H1 (cell line): Measurements from ENCODE around the gene ISL2. TPM values are rescaled to one million over a fixed set of nuclear protein-coding genes. Genes with fewer than 3 reads are reported as not detected.
A peak's percentile ranks its signal among the peaks of the same experiment; 100 is the strongest.

Experiments
- CTCF ChIA-PET: fragments of 300-600 bp; sonication (Branson Sonifier 250); formaldehyde crosslinking; loops from one replicate; lab custom pipeline; 2021; ENCODE audit not compliant: partially characterized antibody; lab: Charles Lee
- POLR2A ChIA-PET: fragments of 300-600 bp; sonication (Branson Sonifier 250); formaldehyde crosslinking; loops from one replicate; lab custom pipeline; 2021; ENCODE audit warnings: inconsistent platforms; ENCODE audit not compliant: partially characterized antibody; lab: Charles Lee
- DNase-seq, 2 experiments: peaks; one replicate each; pipeline versions ENCODE4 v3.0.0 to v3.0.0-alpha.2; 2010 to 2022; ENCODE audit warnings: low spot score in 2 of 2, low read depth in 1 of 2, mixed read lengths in 1 of 2
- FAIRE-seq: peaks from 2 replicates; lab custom pipeline; 2011; peaks lifted over from hg19 to GRCh38; lab: Jason Lieb, UNC
- H2AFZ ChIP-seq: 2 replicates; pipeline ENCODE4 v1.8.1; 2012; ENCODE audit warnings: low read length, inconsistent platforms
- H2AK5ac ChIP-seq: 2 replicates; pipeline ENCODE4 v1.6.1; 2013; ENCODE audit warnings: low read depth, low read length
- H2BK120ac ChIP-seq: replicated peaks from 2 replicates; pipeline ENCODE3; 2013; ENCODE audit warnings: low read depth, low read length, inconsistent platforms
- H2BK12ac ChIP-seq: 2 replicates; pipeline ENCODE4 v1.6.1; 2013; ENCODE audit warnings: low read depth, low read length
- H2BK15ac ChIP-seq: 2 replicates; pipeline ENCODE4 v1.6.1; 2013; ENCODE audit warnings: low read length
- H2BK20ac ChIP-seq: 2 replicates; pipeline ENCODE4 v1.6.1; 2013; ENCODE audit warnings: low read length
- H2BK5ac ChIP-seq: 2 replicates; pipeline ENCODE4 v1.6.1; 2013; ENCODE audit warnings: low read depth, low read length
- H3K14ac ChIP-seq: 2 replicates; pipeline ENCODE4 v1.6.1; 2013; ENCODE audit warnings: inconsistent platforms; ENCODE audit not compliant: insufficient read length
- H3K18ac ChIP-seq: 2 replicates; pipeline ENCODE4 v1.6.1; 2013; ENCODE audit warnings: low read length; ENCODE audit errors: extremely low read depth
- H3K23ac ChIP-seq: 2 replicates; pipeline ENCODE4 v1.6.1; 2013; ENCODE audit warnings: inconsistent platforms; ENCODE audit not compliant: insufficient read length
- H3K23me2 ChIP-seq: 2 replicates; pipeline ENCODE4 v1.6.1; 2013; ENCODE audit warnings: low read depth, low read length
- H3K27ac ChIP-seq: 2 replicates; pipeline ENCODE4 v1.6.1; 2011; ENCODE audit warnings: low read depth, low read length, inconsistent platforms
- H3K27me3 ChIP-seq, 4 experiments: replicated peaks in 1 of 4; 1 replicate in 1 of 4; 2 replicates in 3 of 4; pipeline versions ENCODE4 v1.6.1 to v1.8.1; 2011 to 2013; ENCODE audit warnings: low read length in 3 of 4, mild to moderate bottlenecking in 3 of 4, inconsistent platforms in 2 of 4, mixed read lengths in 2 of 4, moderate library complexity in 1 of 4; ENCODE audit not compliant: control insufficient read depth in 3 of 4, insufficient read depth in 3 of 4; ENCODE audit errors: extremely low read depth in 1 of 4
- H3K36me3 ChIP-seq, 4 experiments: 2 replicates each; pipeline versions ENCODE4 v1.6.1 to v1.8.1; 2011 to 2013; ENCODE audit warnings: mild to moderate bottlenecking in 4 of 4, low read length in 3 of 4, moderate library complexity in 2 of 4, control low read depth in 1 of 4, inconsistent platforms in 1 of 4; ENCODE audit not compliant: insufficient read depth in 4 of 4, control insufficient read depth in 2 of 4
- H3K4ac ChIP-seq: replicated peaks from 2 replicates; pipeline ENCODE3; 2013; ENCODE audit warnings: low read length, low read depth, mixed read lengths, inconsistent platforms; ENCODE audit not compliant: insufficient read length
- H3K4me1 ChIP-seq, 4 experiments: replicated peaks in 1 of 4; 1 replicate in 1 of 4; 2 replicates in 3 of 4; pipeline versions ENCODE4 v1.6.1 to v1.8.1; 2011 to 2013; ENCODE audit warnings: low read length in 3 of 4, inconsistent platforms in 2 of 4, mixed read lengths in 1 of 4; ENCODE audit not compliant: insufficient read depth in 4 of 4, control insufficient read depth in 3 of 4
- H3K4me2 ChIP-seq, 2 experiments: 2 replicates each; pipeline versions ENCODE4 v1.6.1 to v1.8.1; 2011 to 2013; ENCODE audit warnings: low read depth in 2 of 2, low read length in 2 of 2, control low read depth in 1 of 2, inconsistent platforms in 1 of 2, mild to moderate bottlenecking in 1 of 2; ENCODE audit not compliant: insufficient read depth in 1 of 2
- H3K4me3 ChIP-seq, 4 experiments: fragments of 200-600, 300-600 bp in 1 of 4; sonication (generic), shearing (Covaris generic), sonication (Bioruptor Twin) in 1 of 4; 2 replicates each; pipeline versions ENCODE4 v1.5.1 to v1.8.1; 2011 to 2016; ENCODE audit warnings: low read length in 4 of 4, low read depth in 3 of 4, control low read depth in 2 of 4, inconsistent platforms in 2 of 4, mild to moderate bottlenecking in 2 of 4, mixed read lengths in 1 of 4, moderate library complexity in 1 of 4; ENCODE audit not compliant: insufficient read depth in 2 of 4; ENCODE audit errors: extremely low read depth in 1 of 4
- H3K56ac ChIP-seq: replicated peaks from 2 replicates; pipeline ENCODE3; 2013; ENCODE audit warnings: low read depth, mild to moderate bottlenecking, mixed read lengths, low read length, inconsistent platforms; ENCODE audit not compliant: insufficient read length
- H3K79me1 ChIP-seq: 2 replicates; pipeline ENCODE4 v1.6.1; 2013; ENCODE audit warnings: low read depth, low read length, control low read depth
- H3K79me2 ChIP-seq, 2 experiments: 2 replicates each; pipeline versions ENCODE4 v1.6.1 to v1.8.1; 2012 to 2013; ENCODE audit warnings: low read length in 2 of 2, mild to moderate bottlenecking in 2 of 2, inconsistent platforms in 1 of 2; ENCODE audit not compliant: insufficient read depth in 2 of 2, control insufficient read depth in 1 of 2
- H3K9ac ChIP-seq, 4 experiments: replicated peaks in 1 of 4; 1 replicate in 1 of 4; 2 replicates in 3 of 4; pipeline versions ENCODE4 v1.6.1 to v1.8.1; 2011 to 2013; ENCODE audit warnings: low read depth in 3 of 4, low read length in 3 of 4, control low read depth in 2 of 4, mild to moderate bottlenecking in 2 of 4, moderate library complexity in 2 of 4, inconsistent platforms in 1 of 4; ENCODE audit errors: extremely low read depth in 1 of 4
- H3K9me3 ChIP-seq, 2 experiments: 2 replicates each; pipeline versions ENCODE4 v1.6.1 to v1.8.1; 2012 to 2013; ENCODE audit warnings: mild to moderate bottlenecking in 2 of 2, moderate library complexity in 2 of 2, control low read depth in 1 of 2, inconsistent platforms in 1 of 2, low read depth in 1 of 2, low read length in 1 of 2, mixed read lengths in 1 of 2; ENCODE audit not compliant: insufficient read depth in 2 of 2
- H4K20me1 ChIP-seq, 2 experiments: replicated peaks in 1 of 2; 2 replicates each; pipeline versions ENCODE3 to v1.8.1; 2011 to 2013; ENCODE audit warnings: inconsistent platforms in 2 of 2, low read length in 2 of 2, mild to moderate bottlenecking in 1 of 2; ENCODE audit not compliant: insufficient read depth in 2 of 2, control insufficient read depth in 1 of 2
- H4K5ac ChIP-seq: 2 replicates; pipeline ENCODE4 v1.6.1; 2013; ENCODE audit warnings: low read length, low read depth, mixed read lengths, inconsistent platforms; ENCODE audit not compliant: insufficient read length
- H4K8ac ChIP-seq: 2 replicates; pipeline ENCODE4 v1.8.0; 2013; ENCODE audit warnings: mild to moderate bottlenecking, moderate library complexity, low read length, inconsistent platforms; ENCODE audit not compliant: insufficient read depth; ENCODE audit errors: extremely low read depth
- H4K91ac ChIP-seq: replicated peaks from 2 replicates; pipeline ENCODE3; 2013; ENCODE audit warnings: low read length, mixed read lengths, inconsistent platforms; ENCODE audit not compliant: insufficient read length
- EP300 ChIP-seq, 2 experiments: IDR thresholded peaks; 1 replicate in 1 of 2; 2 replicates in 1 of 2; pipeline ENCODE4 v1.6.1; 2011 to 2012; ENCODE audit warnings: low read depth in 2 of 2, low read length in 2 of 2, mild to moderate bottlenecking in 2 of 2, borderline replicate concordance in 1 of 2, inconsistent platforms in 1 of 2, moderate library complexity in 1 of 2
- EZH2 ChIP-seq: fragments of 200-600 bp; sonication (generic); IDR thresholded peaks from 2 replicates; pipeline ENCODE4 v1.7.1; 2012; ENCODE audit warnings: low read depth, mild to moderate bottlenecking, moderate library complexity, low read length, inconsistent platforms; ENCODE audit not compliant: severe bottlenecking
- MAX ChIP-seq: IDR thresholded peaks from 2 replicates; pipeline ENCODE4 v1.6.1; 2012; ENCODE audit warnings: inconsistent platforms
- PHF8 ChIP-seq: fragments of 200-600 bp; sonication (generic); conservative IDR thresholded peaks from 2 replicates; pipeline ENCODE4 v1.7.1; 2012; ENCODE audit warnings: low read depth, mild to moderate bottlenecking, inconsistent platforms, low read length, moderate library complexity
- RNF2 ChIP-seq: fragments of 200-900, 300-1000 bp; sonication (generic); IDR thresholded peaks from 2 replicates; pipeline ENCODE4 v1.7.1; 2016; ENCODE audit warnings: borderline replicate concordance, low read depth, mild to moderate bottlenecking, antibody characterized with exemption, low read length; ENCODE audit not compliant: poor library complexity, severe bottlenecking; ENCODE audit errors: missing control alignments
- SAP30 ChIP-seq: fragments of 300-600 bp; sonication (generic); IDR thresholded peaks from 2 replicates; pipeline ENCODE4 v1.7.1; 2012; ENCODE audit warnings: low read length, moderate library complexity, mild to moderate bottlenecking, inconsistent platforms; ENCODE audit not compliant: insufficient read depth, insufficient replicate concordance
- TBP ChIP-seq: IDR thresholded peaks from 2 replicates; pipeline ENCODE4 v1.6.1; 2011; ENCODE audit warnings: low read depth, low read length, improper control_type of control experiment
- YY1 ChIP-seq: IDR thresholded peaks from 2 replicates; pipeline ENCODE4 v1.6.1; 2011; ENCODE audit warnings: low read depth, mild to moderate bottlenecking, low read length
- WGBS, 2 experiments: shearing (Covaris generic) in 1 of 2; methylation state at CpG; one replicate each; pipeline versions ENCODE4 v1.1.6 to v1.1.7; 2013 to 2015; ENCODE audit warnings: low lambda C conversion rate in 2 of 2, mixed read lengths in 2 of 2, inconsistent platforms in 1 of 2, low coverage in 1 of 2, missing lambda C conversion rate in 1 of 2; ENCODE audit not compliant: insufficient replicate concordance in 2 of 2, insufficient coverage in 1 of 2, insufficient read length in 1 of 2; ENCODE audit errors: extremely low coverage in 1 of 2, missing lambda C conversion rate in 1 of 2; 5-methylcytosine and 5-hydroxymethylcytosine counted together
- polyA plus RNA-seq, 7 experiments: library from polyadenylated mRNA; depleted of rRNA in 3 of 7; stranded (reverse) in 5 of 7; unstranded in 2 of 7; fragments of >200 nt in 5 of 7; fragments of 200-250 nt in 2 of 7; gene quantifications; 1 replicate in 5 of 7; 2 replicates in 1 of 7; 4 replicates in 1 of 7; pipeline versions ENCODE4 v1.2.1 to v1.2.3, GENCODE V29; 2011 to 2013; ENCODE audit warnings: missing spikeins in 2 of 7, mixed read lengths in 2 of 7
- total RNA-seq: library from RNA; stranded (reverse); fragmentation: NEBNext Ultra II Directional; extraction: Animal tissue kit (Norgen Biotek cat#: 25700); gene quantifications from 2 replicates; pipeline ENCODE4 v1.2.1, GENCODE V29; 2021

ISL2 gene
- total and polyA plus RNA-seq, 2 of the 8 experiments (the other 6 are each of a cell fraction or from before 2014, with no cell fraction given), result 0.32 to 0.99 TPM

GRCh38 chr15:76335307-76336253 is 993 bp upstream of the ISL2 start:
- Histone ChIP-seq H4K20me1 (peaks cover 10 to 22% of the 10 kb centered on the region in 2 experiments), H2AK5ac (peak overlapping the region; percentile 79; the same call in 1 of the 2 replicates), H3K4me3 (peak overlapping the region; percentile 41 to 63 (median 51)), H3K23me2 (peaks cover 6% of the 10 kb centered on the region; the same call in 1 of the 2 replicates), H2AFZ (peak overlapping the region; percentile 74), H3K9ac (peak overlapping the region; percentile 48 to 82 (median 59); a peak in 5 of 7 replicates), H3K79me1 (no peaks in the 10 kb centered on the region), H3K14ac (no peak overlapping the region), H3K4ac (no peak overlapping the region), H2BK15ac (no peak overlapping the region; the same call in 1 of the 2 replicates), H2BK120ac (peak overlapping the region; percentile 21), H3K9me3 (no peaks in the 10 kb centered on the region; a peak in 1 of 4 replicates), H4K91ac (peak overlapping the region; percentile 27), H3K23ac (no peak overlapping the region), H3K27me3 (peaks cover 34 to 67% (median 58%) of the 10 kb centered on the region in 4 experiments), H3K18ac (peak overlapping the region; percentile 96), H4K5ac (peak overlapping the region; percentile 51), H3K27ac (no peak overlapping the region), H3K79me2 (no peaks in the 10 kb centered on the region), H3K56ac (peak overlapping the region; percentile 67), H2BK20ac (peak overlapping the region; percentile 72; the same call in 1 of the 2 replicates), H2BK12ac (peak overlapping the region; percentile 99), H3K36me3 (peaks cover 0 to 13% (median 0%) of the 10 kb centered on the region in 4 experiments; a peak in 1 of 8 replicates), H4K8ac (peak overlapping the region; percentile 90), H3K4me2 (peak overlapping the region; percentile 80 to 84), H3K4me1 (peaks cover 0 to 31% (median 18%) of the 10 kb centered on the region in 4 experiments; a peak in 6 of 7 replicates), H2BK5ac (peak overlapping the region; percentile 91)
- DNase-seq, result peak in 1 of 2 experiments; percentile 73
- ChIA-PET POLR2A (interaction anchor here (0.6 to 4.8 kb wide), 19 partner anchors 8 to 1085 kb away, joined by 3 to 55 read pairs (median 5); partner anchors contain the start of genes ETFA and HMG20A), CTCF (interaction anchor here (0.7 to 9.2 kb wide), 12 partner anchors 11 to 532 kb away, joined by 3 to 130 read pairs (median 8); no protein-coding TSS in a partner anchor)
- no peak for FAIRE-seq
- WGBS, 2 experiments, result 4% methylated on average over 39 of the region's 39 CpGs; no CpG with 5 or more reads in 1 of the 2 experiments
- TF ChIP-seq TBP, result no peak
- 0 out of 2 replicates have a peak, but pooled peaks have one; percentile 12 for TF ChIP-seq YY1
- TF ChIP-seq EZH2, result peak; percentile 36
- TF ChIP-seq SAP30, result no peak
- peak; percentile 99 for TF ChIP-seq MAX
- TF ChIP-seq PHF8, result peak; percentile 47; the same call in 1 of the 2 replicates
- no peak for TF ChIP-seq EP300 (IDR thresholded peaks at IDR 0.05; ENCODE audit: borderline replicate concordance in 1 of 2, low read depth in 2 of 2, low read length in 2 of 2)
- no peak for TF ChIP-seq RNF2
